NCI-H1048 (cell line): ENCODE data around the gene SEL1L.
"Not testable (repeated sequence)": the region's sequence is repeated elsewhere in the genome, so short reads cannot be mapped to it uniquely, and the experiment has no call there.

ENCODE experiments used
- DNase-seq: peaks from one replicate; lab custom pipeline; 2025; lab: John Stamatoyannopoulos, UW

The SEL1L gene

DNA sequence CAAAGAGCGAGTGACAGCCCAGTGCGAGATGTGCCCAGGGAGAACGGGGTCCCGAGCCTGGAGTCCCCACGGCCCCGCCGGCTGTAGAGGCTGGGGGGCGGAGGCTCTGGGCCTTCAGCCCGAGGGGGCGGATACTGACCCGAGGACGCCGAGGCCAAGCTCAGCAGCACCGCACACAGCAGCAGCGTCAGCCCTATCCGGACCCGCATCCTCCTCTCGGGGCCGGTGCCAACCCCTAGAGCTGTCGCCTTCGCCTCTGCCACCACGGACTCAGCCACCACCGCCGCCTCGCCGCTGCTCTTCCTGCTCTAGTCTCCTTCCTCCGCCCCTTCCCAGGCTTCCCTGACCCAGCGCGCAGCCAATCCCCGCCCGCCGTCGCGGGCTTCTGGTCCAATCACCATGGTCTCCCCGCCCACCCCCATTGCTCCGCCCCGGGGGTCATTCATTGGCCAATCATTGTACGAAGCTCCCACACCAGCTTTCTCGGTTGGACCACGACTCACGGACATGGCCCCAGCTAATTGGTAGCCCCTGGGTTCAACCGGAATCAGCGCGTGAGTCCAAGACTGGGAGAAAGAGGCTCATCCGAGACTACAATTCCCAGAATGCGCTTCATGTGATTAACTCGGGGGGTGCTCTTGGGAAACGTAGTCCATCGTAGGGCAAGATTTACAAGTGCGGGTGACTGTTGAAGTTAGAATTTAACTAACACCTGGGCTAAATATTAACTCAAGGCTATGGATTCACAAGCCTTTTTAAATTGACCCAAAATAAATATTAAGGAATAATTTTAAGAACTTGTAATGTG, at the start of gene SEL1L:
Gene SEL1L (minus strand): TSS at position 318 of the 808 bp plus-strand sequence. CDS start 109 bp downstream, at position 209.
- peak; percentile 98 for DNase-seq

DNA sequence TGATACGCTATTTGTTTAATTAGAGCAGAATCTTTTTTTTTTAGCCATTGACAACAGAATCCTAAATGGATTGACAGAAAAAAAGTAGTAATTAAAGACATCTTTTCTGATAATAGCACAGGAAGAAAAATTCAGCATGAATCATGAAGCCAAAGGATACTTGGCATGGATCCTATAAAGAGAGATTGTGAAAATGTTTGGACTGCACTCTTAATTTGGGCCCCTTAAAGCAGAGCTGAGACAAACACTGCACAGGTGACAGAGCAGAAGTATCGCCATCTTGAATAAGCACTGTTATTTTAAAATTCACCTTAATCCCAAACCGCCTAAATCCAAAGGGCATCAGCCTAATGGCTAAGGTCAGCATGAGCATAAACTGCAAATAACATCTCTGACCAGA, 48.8 kb upstream of the SEL1L start:
- DNase-seq = no peak

DNA sequence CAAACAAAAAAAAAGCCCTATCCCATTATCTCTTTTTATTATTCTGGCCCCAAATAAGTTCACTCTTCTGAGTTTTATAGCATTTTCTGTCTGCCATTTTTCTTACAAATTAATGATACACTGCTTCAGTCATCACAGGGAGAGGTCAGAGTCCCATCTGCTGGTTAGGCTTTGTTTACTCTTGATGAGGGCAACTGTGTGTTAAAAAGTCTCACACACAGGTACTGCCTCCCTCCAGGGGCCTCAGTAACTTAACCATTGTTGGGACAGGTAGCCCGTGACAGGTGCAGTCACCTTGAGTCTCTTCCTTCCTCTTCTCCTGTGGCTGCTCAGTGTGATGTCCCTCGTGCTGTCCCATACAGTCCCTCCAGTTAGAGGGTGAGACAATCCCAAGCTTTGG, 45.5 kb upstream of the SEL1L start:
- DNase-seq = no peak

DNA sequence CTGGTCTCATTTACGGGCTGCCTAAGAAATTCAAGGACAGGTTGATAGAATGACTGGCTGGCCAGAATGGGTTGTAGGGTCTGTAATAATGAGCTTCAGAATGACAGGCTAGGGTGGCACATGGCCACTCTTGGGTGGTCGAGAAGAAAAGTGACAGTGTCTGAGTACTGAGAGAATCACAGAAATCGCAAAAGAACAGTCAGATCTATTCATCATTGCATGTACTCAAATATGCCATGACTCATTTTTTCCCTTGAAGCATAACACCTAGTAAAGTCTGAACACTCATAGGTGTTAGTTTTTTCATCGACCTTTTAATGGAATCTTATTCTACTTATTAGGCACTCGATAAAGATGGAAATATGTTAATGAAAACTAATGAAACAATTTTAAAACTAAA, 37.8 kb upstream of the SEL1L start:
- no peak for DNase-seq

DNA sequence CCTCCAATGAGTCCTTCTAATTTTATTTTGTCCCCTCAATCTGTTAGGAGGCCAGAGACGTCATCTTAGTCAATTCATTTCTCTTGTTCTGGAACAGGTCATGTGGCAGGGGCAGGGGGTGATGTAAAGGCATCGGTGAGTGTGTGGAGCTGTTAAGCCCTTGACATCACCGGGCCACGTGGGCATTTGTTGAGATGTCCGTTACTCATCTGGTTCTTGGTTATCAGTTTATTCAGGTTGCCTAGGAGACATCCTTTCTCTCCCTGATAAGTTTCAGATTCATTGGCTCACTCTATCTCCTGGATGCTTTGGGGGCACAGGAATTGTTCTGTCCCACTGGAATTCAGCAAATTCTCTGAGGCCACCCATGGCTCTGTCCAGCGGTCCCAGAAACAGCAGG, 33.6 kb upstream of the SEL1L start:
- no peak for DNase-seq

DNA sequence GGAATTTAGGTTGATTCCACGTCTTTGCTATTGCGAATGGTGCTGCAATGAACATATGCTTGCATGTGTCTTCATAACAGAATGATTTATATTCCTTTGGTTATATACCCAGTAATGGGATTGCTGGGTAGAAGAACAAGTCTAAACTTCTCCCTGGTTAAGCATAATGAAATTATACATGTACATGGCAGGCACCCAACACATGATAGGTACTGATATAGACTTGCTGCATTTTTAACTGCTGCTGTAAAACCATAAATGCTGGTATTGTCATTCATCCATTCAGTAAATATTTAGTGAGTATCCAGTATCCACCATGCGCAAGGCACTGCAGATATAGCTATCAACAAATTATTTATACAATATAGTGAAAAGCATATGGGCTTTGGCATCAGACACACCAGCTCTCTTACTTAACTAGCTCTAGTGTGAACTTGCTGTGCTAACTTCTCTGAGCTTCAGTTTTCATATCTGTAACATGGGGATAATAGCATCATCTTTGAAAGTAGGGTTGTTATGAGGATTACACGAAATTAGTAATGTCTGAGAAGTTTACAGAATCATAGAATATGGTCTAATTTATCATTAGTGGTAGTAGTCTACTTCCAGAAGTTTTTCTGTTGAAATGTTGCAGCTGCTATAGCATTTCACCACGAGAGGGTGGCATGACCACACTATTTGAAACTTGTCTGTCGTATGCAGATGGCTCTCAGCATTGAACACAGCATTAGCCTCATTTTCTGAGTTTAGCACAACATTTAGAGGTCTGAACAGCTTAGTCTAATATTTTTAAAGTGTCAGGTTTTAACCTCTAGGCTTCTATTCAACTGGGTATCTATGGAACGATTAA, 32.0 kb upstream of the SEL1L start:
- DNase-seq = no peak

DNA sequence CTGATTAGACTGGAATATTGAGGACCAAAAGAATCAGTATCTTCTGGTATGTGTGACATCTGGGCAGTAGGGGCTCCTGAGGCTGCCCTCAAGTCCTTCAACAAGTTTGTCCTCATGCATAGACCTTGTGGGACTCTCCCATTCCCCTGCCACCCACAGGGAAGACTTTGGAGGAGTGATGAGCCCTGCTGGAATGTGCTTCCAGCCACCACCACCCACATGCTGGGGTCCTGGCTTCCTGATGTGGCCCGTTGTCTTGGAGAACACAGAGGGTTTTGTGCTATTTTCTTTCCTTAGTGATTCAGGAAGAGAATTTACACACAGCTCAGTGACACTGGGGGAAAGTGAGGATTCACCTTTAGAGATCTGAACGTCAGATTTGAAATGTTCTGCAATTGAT, 29.2 kb upstream of the SEL1L start:
- DNase-seq = no peak

DNA sequence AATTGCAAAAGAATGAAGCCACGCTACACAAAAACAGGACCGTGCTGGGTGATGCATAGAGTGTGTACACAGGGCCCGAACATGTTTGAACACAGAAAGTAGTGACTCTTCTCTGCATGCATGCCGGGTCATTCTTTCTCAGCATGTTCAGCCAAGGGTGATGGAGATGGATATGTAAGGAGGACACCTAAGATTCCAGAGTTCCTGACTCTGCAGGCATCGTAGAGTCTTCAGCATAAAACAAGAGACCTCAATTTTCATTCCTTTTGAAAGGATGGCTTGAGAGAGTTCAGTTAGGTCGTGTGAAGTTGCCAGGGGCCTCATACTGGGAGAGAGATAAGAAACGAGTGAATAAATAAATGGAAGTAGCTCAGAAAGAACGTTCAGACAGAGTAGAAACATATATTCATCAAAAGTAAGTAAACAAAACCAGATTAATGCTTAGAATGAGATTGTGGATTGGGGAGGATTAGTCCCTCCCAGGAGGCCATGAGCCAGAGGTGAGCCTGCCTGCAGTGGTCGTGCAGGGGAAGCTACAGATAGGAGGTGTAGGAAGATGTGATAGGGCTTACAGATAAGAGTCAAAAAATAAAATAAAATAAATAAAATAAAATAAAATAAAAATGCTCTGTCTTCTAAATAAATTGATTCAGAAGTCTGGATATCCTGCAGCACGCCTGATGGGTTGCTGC, 27.6 kb upstream of the SEL1L start:
- no peak for DNase-seq

DNA sequence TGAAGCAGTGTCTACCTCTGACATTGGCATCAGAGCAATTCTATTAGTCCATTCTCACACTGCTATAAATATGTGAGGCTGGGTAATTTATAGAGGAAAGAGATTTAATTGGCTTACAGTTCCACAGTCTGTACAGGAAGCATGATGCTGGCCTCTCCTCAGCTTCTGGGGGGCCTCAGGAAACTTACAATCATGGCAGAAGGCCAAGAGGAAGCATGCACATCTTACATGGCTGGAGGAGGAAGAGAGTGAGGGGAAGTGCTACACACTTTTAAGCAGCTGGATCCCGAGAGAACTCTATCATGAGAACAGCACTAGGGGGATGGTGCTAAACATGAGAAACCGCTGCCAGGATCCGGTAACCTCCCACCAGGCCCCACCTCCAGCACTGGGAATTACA, 25.7 kb upstream of the SEL1L start:
- no peak for DNase-seq

DNA sequence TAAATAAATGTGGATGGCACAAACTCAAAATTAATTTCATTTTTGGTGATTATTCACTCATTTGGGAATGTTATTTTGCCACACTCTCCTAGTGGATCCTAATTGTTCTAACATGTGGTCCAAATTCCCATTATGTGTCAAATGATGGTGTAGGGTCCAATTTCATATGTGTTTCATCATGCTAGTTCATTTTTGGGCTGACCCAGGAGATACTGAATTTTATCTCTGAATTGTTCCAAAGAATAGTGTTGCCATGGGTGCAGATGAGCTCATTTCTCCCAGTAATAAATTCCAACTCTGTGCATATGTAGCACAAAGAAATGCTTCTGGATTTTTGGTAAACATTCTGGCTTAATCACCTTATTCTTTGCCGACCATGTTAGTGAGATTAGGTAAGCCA, 23.5 kb upstream of the SEL1L start:
- no peak for DNase-seq

DNA sequence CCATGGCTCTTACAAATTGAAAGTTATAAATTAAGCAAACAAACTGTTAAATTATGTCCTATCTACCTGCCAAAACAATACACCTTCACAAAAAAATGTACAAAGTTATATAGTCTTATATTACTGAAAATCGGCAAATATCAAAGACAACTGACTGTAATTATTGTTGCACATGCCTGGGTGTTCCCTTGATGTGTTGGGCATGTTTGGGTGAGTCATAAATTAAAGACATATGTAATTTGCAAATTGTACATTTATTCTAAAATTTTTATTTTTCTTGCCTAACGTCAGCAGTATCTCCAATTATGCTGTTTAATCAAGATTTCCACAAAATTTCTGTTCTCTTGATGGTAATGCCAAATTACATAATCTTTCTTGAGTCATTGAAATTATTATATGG, 22.0 kb upstream of the SEL1L start:
- DNase-seq = no peak

DNA sequence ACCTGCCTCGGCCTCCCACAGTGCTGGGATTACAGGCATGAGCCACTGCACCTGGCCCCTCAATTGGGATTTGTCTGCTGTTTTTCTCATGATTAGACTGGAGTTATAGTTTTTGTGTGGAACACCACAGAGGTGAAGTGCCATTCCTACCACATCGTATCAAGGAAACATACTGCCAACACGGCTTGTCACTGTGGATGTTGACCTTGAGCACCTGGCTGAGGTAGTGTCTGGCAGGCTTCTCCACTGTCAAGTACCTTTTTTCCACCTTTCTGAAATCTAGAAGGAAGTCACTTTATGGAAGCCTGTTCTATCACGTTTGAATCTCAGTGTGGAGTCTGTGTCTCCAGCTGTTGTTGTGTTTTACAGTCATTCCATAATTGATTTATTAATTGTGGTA, 21.4 kb upstream of the SEL1L start:
- no peak for DNase-seq

DNA sequence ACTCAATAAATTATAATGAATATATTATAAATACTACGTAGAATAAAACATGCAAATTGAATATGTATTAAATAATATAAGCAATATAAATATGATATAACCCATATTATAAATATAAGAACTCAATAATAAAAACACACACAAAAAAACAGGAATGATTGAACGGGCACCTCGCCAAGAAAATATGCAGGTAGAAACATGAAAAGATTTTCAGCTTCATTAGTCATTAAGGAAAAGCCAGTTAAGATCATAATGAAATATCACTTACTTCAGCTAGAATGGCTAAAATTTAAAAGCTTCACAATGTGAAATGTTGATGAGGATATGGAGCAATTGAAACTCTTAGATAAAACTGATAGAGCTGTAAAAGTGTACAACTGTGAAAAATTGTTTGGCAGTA, 17.8 kb upstream of the SEL1L start:
- no peak for DNase-seq

DNA sequence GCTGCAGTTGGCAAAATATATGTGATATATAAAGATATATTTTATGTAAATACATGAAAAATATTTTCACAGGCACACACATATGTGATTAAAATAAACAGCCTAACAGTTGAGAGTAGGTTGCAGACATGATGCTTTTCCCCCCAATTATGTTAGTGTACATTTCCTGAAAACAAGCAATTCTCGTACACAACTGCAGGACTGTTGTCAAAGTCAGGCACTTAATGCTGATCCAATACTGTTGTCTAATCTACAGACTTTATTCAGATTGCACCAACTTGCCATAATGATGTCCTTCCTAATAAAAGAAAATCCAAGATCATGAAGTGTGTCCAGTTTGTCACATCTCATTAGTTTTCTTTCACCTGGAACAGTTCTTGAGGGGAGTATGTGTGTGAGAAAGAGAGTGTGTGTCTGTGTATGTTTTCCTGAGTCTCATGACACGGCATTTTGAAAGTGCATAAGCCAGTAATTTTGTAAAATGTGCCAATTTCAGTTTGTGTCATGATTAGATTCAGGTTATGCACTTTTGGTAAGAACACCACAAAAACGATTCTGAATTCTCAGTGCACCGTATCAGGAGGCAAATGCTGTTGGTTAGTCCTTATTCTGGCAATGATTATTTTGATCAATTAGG, 16.5 kb upstream of the SEL1L start:
- DNase-seq = no peak

DNA sequence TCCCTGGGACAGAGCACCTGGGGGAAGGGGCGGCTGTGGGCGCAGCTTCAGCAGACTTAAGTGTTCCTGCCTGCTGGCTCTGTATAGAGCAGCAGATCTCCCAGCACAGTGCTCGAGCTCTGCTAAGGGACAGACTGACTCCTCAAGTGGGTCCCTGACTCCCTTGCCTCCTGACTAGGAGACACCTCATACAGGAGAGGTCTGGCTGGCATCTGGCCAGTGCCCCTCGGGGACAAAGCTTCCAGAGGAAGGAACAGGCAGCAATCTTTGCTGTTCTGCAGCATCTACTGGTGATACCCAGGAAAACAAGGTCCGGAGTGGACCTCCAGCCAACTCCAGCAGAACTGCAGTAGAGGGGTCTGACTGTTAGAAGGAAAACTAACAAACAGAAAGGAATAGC, 7.6 kb upstream of the SEL1L start:
- DNase-seq = not testable (repeated sequence)

DNA sequence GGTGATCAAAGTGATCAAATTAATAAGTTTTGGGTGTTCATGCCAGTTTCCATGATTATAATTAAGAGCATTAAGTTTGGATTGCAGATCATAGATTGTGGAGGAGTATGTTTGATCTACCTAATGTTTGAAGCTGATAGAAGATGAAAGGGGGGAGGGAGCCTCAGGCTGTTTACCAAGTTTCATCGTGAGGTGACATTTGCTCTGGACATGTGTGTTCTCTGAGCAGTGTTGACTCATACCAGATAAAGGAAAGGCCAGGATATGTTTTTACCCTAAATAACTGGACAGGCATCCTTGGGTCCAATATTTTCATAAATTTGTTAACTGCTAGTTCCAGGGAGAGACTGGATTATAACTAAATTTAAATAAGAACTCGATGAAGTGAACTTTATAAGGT, 3.5 kb upstream of the SEL1L start:
- DNase-seq = no peak

DNA sequence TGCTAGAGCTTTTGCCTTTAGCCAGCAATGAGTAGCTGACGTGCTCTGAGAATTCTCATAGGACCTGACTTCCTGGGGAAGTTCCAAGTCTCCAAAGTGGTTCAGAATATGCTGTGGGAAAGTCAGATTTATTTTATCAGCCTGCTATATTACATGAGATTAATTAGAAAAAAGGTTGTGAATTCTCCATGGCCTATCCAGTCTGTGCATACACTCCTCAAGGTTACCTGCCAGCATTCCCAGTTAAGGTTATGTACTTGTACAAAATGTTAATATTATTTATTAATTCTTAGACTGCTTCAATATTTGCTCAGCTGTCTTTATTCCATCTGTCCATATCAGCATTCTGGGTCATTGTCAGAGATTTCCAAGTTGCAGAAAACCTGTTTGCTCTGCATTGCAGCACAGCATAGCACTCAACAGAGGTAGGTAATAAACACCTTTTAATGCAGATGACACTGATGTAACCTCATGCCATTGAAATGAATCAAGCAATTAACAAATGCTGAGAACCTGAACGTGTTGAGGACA, 2.7 kb upstream of the SEL1L start:
- DNase-seq = no peak

DNA sequence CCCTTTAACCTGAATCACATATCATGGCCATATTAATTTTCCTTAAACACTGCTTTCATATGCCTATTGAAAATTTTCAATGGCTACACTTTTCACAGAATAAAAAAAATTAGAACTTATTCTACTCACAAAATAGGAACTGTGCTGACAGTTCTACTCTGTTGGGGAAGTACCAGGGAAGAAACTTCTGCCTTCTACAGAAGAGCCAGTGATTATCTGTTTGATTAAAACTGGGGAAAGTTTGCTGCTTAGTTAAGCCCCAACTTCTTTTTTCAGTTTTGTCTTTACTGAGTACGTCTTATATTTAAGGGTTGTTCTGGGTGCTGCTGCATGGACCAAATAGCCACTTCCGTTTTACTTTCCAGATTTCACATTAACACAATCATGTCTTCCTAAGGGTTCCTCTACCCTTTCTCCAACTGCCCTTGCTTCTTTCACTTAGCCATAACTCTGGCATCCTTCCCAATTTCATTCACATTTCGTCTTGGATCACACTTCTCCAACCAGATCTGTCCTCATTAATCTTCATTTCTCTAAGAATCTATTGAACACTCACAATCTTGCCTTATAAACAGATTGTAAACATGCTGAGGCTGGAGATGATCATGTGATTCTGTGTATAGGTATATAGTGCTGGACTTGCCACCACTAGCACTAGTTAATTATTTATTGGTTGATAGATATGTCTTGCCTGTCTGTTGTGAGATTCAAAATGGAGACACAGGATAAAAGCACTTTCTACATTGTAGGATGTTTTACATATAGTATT, 1.9 kb upstream of the SEL1L start:
- no peak for DNase-seq

DNA sequence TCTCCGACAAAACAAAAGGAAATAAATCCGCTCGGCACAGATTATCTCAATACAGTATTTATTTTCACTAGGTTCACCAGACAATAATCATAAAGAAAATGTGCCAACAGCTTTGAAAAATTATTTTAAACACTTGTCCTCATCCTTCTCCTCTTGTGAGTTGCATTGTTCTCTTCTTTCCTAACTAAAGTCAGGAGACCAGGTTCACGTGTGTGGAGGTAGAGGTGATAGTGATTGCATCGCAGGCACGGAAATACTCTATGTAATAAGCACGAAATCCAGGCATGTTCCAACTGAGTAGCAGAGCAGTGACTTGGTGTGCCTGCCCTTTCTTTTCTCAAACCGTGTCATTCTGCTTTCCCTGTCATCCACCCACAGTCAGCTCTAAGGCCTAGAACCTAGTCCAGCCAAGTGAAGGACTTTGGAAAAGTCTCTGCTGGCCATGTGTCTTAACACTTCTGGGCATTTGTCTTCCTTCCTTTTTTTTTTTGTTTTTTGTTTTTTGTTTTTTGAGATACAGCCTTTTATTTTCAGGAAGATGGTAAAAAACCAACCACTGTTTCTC, 939 bp upstream of the SEL1L start:
- DNase-seq = no peak

DNA sequence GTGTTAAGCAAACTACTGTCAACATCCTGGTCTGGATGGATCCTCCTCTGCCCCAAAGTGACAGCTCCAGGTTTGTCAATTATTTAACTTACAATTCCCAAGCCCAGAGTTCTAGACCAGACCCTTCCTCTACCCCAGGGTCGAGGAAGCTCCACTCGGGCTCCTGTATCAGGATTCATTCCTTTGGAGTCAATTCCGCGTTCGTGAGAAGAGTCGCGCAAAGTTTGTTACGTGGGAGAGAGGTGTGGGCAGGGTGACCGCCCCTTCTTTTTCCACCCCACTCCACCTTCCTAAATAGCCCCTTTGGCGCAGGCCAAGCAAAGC, 479 bp downstream of the SEL1L start:
- no peak for DNase-seq

DNA sequence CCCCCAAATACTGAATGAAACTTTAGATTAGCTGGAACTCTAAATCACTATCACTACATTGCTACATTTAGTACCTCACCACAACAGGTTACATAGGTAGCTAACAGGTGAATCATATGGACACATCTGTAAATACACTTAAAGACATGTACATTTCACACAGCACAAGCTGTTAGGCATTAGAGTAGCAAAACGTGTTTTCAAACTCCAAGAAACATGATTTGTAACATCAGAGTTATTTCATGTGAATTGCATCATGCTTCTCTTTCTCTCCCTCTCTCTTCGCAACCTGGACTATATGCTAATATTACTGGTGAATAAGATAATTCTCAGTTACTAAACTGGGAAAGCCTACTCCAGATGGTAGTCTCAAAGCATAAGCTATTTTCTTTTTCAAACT, 4.3 kb downstream of the SEL1L start:
- DNase-seq = no peak
